HepG2 (cell line): Measurements from ENCODE around the gene VARS1. TPM values are rescaled to one million over a fixed set of nuclear protein-coding genes. Genes with fewer than 3 reads are reported as not detected.
A peak's percentile ranks its signal among the peaks of the same experiment; 100 is the strongest.

Experiments used
- ATF6 ChIP-seq: sonication (generic); formaldehyde crosslinking; conservative IDR thresholded peaks from 2 replicates; pipeline ENCODE4 v1.4.0; 2020; ENCODE audit warnings: missing genetic modification reagents
- CTCF ChIP-seq: sonication (generic); formaldehyde crosslinking; IDR thresholded peaks from 2 replicates; pipeline ENCODE4 v1.5.0; 2020; ENCODE audit warnings: mild to moderate bottlenecking, missing genetic modification reagents, moderate library complexity
- DNMT3B ChIP-seq: conservative IDR thresholded peaks from 2 replicates; pipeline ENCODE4 v1.6.1; 2016; ENCODE audit warnings: missing biosample characterization, control low read depth
- HNF4A ChIP-seq: sonication (generic); formaldehyde crosslinking; IDR thresholded peaks from 2 replicates; pipeline ENCODE4 v1.4.0; 2020; ENCODE audit warnings: missing genetic modification reagents
- HOXA3 ChIP-seq: sonication (generic); formaldehyde crosslinking; IDR thresholded peaks from 2 replicates; pipeline ENCODE4 v1.5.0; 2020; ENCODE audit warnings: missing genetic modification reagents
- KMT2B ChIP-seq: IDR thresholded peaks from 2 replicates; pipeline ENCODE4 v1.6.1; 2016; ENCODE audit warnings: missing genetic modification reagents, missing compliant biosample characterization
- MTA1 ChIP-seq: sonication (generic); formaldehyde crosslinking; IDR thresholded peaks from 2 replicates; pipeline ENCODE4 v1.4.0; 2020; ENCODE audit warnings: missing genetic modification reagents, mild to moderate bottlenecking, borderline replicate concordance
- SIN3A ChIP-seq: IDR thresholded peaks from 2 replicates; pipeline ENCODE4 v1.6.1; 2011; ENCODE audit warnings: low read depth, mild to moderate bottlenecking, control low read depth, low read length, borderline replicate concordance
- SIX4 ChIP-seq: sonication (generic); formaldehyde crosslinking; IDR thresholded peaks from 2 replicates; pipeline ENCODE4 v1.4.0; 2020; ENCODE audit warnings: missing genetic modification reagents
- XRCC5 ChIP-seq: fragments of 200-400 bp; formaldehyde crosslinking; optimal IDR thresholded peaks from 2 replicates; pipeline ENCODE3; 2017; ENCODE audit warnings: mild to moderate bottlenecking, low read length
- ZBTB46 ChIP-seq: sonication (generic); formaldehyde crosslinking; IDR thresholded peaks from 2 replicates; pipeline ENCODE4 v1.4.0; 2020; ENCODE audit warnings: mild to moderate bottlenecking, missing genetic modification reagents, borderline replicate concordance
- ZC3H4 ChIP-seq: sonication (generic); formaldehyde crosslinking; IDR thresholded peaks from 2 replicates; pipeline ENCODE4 v1.4.0; 2020; ENCODE audit warnings: missing genetic modification reagents, borderline replicate concordance
- ZHX2 ChIP-seq, 2 experiments: sonication (generic) in 1 of 2; formaldehyde crosslinking in 1 of 2; IDR thresholded peaks; 2 replicates each; pipeline versions ENCODE4 v1.6.1 to v1.9.0; 2014 to 2022; ENCODE audit warnings: antibody characterized with exemption in 1 of 2, borderline replicate concordance in 1 of 2, inconsistent platforms in 1 of 2, low read depth in 1 of 2, missing genetic modification reagents in 1 of 2
- ZNF101 ChIP-seq: sonication (generic); formaldehyde crosslinking; IDR thresholded peaks from 2 replicates; pipeline ENCODE4 v1.4.0; 2020; ENCODE audit warnings: mild to moderate bottlenecking, low read depth, missing genetic modification reagents, borderline replicate concordance
- ZNF337 ChIP-seq: sonication (generic); formaldehyde crosslinking; IDR thresholded peaks from 2 replicates; pipeline ENCODE4 v1.5.1; 2020; ENCODE audit warnings: missing genetic modification reagents, low read depth, mild to moderate bottlenecking, borderline replicate concordance
- ZNF44 ChIP-seq: sonication (generic); formaldehyde crosslinking; IDR thresholded peaks from 2 replicates; pipeline ENCODE4 v1.5.1; 2020; ENCODE audit warnings: mild to moderate bottlenecking, missing genetic modification reagents
- ZSCAN22 ChIP-seq: sonication (generic); formaldehyde crosslinking; IDR thresholded peaks from 2 replicates; pipeline ENCODE4 v1.4.0; 2020; ENCODE audit warnings: mild to moderate bottlenecking, missing genetic modification reagents
- polyA plus RNA-seq, 8 experiments: library from polyadenylated mRNA; depleted of rRNA in 3 of 8; stranded (reverse) in 7 of 8; unstranded in 1 of 8; fragments of >200 nt; fragmentation: Illumina TruSeq in 4 of 8; extraction: Trizol in 4 of 8; gene quantifications; 2 replicates each; pipeline versions ENCODE4 v1.2.1 to v1.2.3, GENCODE V29; 2011 to 2016; ENCODE audit warnings: low read depth in 4 of 8, missing spikeins in 1 of 8, mixed read lengths in 1 of 8; ENCODE audit not compliant: insufficient read depth in 1 of 8
- total RNA-seq, 5 experiments: library from RNA; depleted of rRNA; stranded (reverse); fragments of >200 nt; fragmentation: Illumina TruSeq; extraction: Trizol; gene quantifications; 2 replicates each; pipeline ENCODE4 v1.2.3, GENCODE V29; 2016; ENCODE audit warnings: low read depth in 1 of 5

Gene VARS1
- total and polyA plus RNA-seq, 2 of the 13 experiments (the other 11 are each of a cell fraction or from before 2014, with no cell fraction given) = 14.7 to 56.1 TPM

GRCh38 chr6:31776989-31777666 is 18.4 kb downstream of the VARS1 start, which contains the start of gene VWA7 (continued):
- no peak for TF ChIP-seq ZBTB46
- peak; percentile 76 for TF ChIP-seq HOXA3 (CRISPR knock-in tag)
- peak; percentile 26 for TF ChIP-seq CTCF (CRISPR knock-in tag)
- 0 out of 2 replicates have a peak, but pooled peaks have one; percentile 32 for TF ChIP-seq SIX4 (CRISPR knock-in tag)
- no peak for TF ChIP-seq ZNF337 (CRISPR knock-in tag)
- TF ChIP-seq ZSCAN22 = no peak
- TF ChIP-seq MTA1 = no peak; the same call in 1 of the 2 replicates
- no peak for TF ChIP-seq SIN3A
- no peak for TF ChIP-seq ZNF101 (CRISPR knock-in tag)
- no peak for TF ChIP-seq ZNF44
- peak; percentile 65; the same call in 1 of the 2 replicates for TF ChIP-seq ZHX2 (IDR thresholded peaks at IDR 0.05; ENCODE audit: low read depth)
- TF ChIP-seq ZHX2 (CRISPR knock-in tag; IDR thresholded peaks at IDR 0.05; ENCODE audit: borderline replicate concordance) = no peak
- TF ChIP-seq ATF6 (CRISPR knock-in tag) = no peak
- TF ChIP-seq XRCC5 = peak; percentile 42
- no peak for TF ChIP-seq KMT2B (CRISPR knock-in tag)
- TF ChIP-seq DNMT3B (CRISPR knock-in tag) = 0 out of 2 replicates have a peak, but pooled peaks have one; percentile 33
- no peak; the same call in 1 of the 2 replicates for TF ChIP-seq ZC3H4
- no peak; the same call in 1 of the 2 replicates for TF ChIP-seq HNF4A (CRISPR knock-in tag)
